ENCODE data around the gene DLX1.
A peak's percentile ranks its signal among the peaks of the same experiment; 100 is the strongest.

DLX1 gene

DNA sequence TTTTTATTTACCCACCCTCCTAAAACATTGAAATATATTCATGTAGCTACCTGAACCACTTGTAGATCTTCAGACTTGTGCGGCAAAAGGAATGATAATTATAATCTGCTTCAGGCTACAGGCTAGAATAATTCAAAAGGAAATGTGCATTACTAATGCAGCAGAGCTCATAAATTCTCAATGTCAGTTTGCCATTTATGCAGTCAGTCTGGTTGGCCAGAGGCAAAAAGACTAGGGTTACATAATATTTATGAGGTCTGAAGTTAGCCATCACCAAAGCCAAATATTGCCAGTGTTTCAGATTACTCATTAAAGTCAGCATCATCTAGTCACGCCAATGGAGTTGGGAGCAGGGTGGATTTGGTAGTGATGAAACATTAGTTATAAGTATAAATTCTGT is 46.7 kb upstream of the DLX1 start (continued):
- TF ChIP-seq ZNF692 (tag by site-specific recombination; IDR thresholded peaks at IDR 0.05) (peak; percentile 61; the same call in 1 of the 2 replicates), TCF7L2 (IDR thresholded peaks at IDR 0.05; ENCODE audit: borderline replicate concordance, low read depth, low read length) (0 out of 2 replicates have a peak, but pooled peaks have one; percentile 33), ZNF24 (tag by site-specific recombination; IDR thresholded peaks at IDR 0.05) (no peak; the same call in 1 of the 2 replicates), IKZF3 (tag by site-specific recombination; IDR thresholded peaks at IDR 0.05) (peak; percentile 89), HIC1 (tag by site-specific recombination; IDR thresholded peaks at IDR 0.05) (no peak), ZNF2 (tag by site-specific recombination; IDR thresholded peaks at IDR 0.05) (0 out of 2 replicates have a peak, but pooled peaks have one; percentile 19), ZXDB (tag by site-specific recombination; IDR thresholded peaks at IDR 0.05) (peak; percentile 34; the same call in 1 of the 2 replicates), ZBTB8A (tag by site-specific recombination; IDR thresholded peaks at IDR 0.05) (0 out of 2 replicates have a peak, but pooled peaks have one; percentile 28), ZNF549 (tag by site-specific recombination; IDR thresholded peaks at IDR 0.05) (no peak)
- TF ChIP-seq, protein P1, sequence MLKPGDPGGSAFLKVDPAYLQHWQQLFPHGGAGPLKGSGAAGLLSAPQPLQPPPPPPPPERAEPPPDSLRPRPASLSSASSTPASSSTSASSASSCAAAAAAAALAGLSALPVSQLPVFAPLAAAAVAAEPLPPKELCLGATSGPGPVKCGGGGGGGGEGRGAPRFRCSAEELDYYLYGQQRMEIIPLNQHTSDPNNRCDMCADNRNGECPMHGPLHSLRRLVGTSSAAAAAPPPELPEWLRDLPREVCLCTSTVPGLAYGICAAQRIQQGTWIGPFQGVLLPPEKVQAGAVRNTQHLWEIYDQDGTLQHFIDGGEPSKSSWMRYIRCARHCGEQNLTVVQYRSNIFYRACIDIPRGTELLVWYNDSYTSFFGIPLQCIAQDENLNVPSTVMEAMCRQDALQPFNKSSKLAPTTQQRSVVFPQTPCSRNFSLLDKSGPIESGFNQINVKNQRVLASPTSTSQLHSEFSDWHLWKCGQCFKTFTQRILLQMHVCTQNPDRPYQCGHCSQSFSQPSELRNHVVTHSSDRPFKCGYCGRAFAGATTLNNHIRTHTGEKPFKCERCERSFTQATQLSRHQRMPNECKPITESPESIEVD (tag by site-specific recombination; IDR thresholded peaks at IDR 0.05) = peak; percentile 90

DNA sequence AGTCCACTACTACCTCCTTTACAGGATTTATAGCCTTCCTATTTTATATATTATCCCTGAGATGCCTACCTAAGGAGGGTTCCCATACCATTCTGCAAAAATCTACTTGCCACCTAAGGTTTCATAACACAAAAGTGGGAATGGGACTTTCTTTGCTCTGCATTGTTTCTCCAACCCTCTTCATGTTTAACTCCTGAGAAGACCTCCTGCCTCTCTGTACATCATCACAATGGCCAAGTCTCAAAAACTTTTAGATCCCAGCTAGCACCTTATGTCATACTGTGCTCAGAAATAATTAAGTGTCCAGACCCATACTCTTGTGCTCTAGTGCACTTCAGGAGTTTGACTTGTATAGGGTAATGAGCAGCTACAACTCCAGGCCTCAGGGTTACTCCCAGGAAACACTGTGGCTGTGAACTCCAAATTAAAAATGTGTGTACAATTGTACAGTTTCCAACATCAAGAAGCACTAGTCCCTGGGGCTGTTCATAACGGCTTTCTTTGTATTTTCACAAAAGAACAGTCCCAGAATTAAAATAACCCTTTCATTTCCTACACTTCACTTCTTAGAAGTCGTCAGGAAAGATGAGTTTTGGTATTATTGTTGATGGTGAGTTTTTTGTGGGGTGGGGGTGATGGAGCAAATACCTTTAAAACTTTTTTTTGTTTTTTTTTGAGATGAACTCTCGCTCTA is 46.1 kb upstream of the DLX1 start:
- ChIA-PET POLR2A (interaction anchor here (0.6 to 2.6 kb wide), 3 partner anchors 8 to 63 kb away, joined by 3 to 17 read pairs (median 6); partner anchors contain the start of gene DLX2), CTCF (interaction anchor here (0.5 to 1.5 kb wide), 3 partner anchors 17 to 71 kb away, joined by 3 to 4 read pairs (median 3); no protein-coding TSS in a partner anchor)
- no peaks in the 10 kb centered on the region for H3K36me3 ChIP-seq (ENCODE audit: control insufficient read depth in 2 of 2, insufficient read depth in 1 of 2, low read length in 2 of 2)
- peaks cover 11% of the 10 kb centered on the region for H3K4me1 ChIP-seq (ENCODE audit: control insufficient read depth, insufficient read depth, low read length)
- H3K4me3 ChIP-seq (ENCODE audit: low read depth, low read length) = no peak overlapping the region
- peak overlapping the region; percentile 53 for H3K27ac ChIP-seq (ENCODE audit: extremely low read depth, low read depth, low read length)
- H3K9me3 ChIP-seq (ENCODE audit: control insufficient read depth, insufficient read depth, low read depth, low read length) = no peaks in the 10 kb centered on the region
- TF ChIP-seq ZNF274 (IDR thresholded peaks at IDR 0.05; ENCODE audit: low read length) (no peak), ZNF274 (tag by site-specific recombination; IDR thresholded peaks at IDR 0.05; ENCODE audit: borderline replicate concordance) (no peak), SP7 (tag by site-specific recombination; IDR thresholded peaks at IDR 0.05) (0 out of 2 replicates have a peak, but pooled peaks have one; percentile 24), ZNF18 (tag by site-specific recombination; IDR thresholded peaks at IDR 0.05) (no peak), ZNF677 (tag by site-specific recombination; IDR thresholded peaks at IDR 0.05) (peak; percentile 91), ZNF324 (tag by site-specific recombination; IDR thresholded peaks at IDR 0.05) (peak; percentile 0; the same call in 1 of the 2 replicates), ZBTB44 (tag by site-specific recombination; IDR thresholded peaks at IDR 0.05) (no peak), ZNF600 (tag by site-specific recombination; IDR thresholded peaks at IDR 0.05) (peak; percentile 54; the same call in 1 of the 2 replicates), PRDM10 (tag by site-specific recombination; IDR thresholded peaks at IDR 0.05) (peak; percentile 87)
- TF ChIP-seq, protein P2, sequence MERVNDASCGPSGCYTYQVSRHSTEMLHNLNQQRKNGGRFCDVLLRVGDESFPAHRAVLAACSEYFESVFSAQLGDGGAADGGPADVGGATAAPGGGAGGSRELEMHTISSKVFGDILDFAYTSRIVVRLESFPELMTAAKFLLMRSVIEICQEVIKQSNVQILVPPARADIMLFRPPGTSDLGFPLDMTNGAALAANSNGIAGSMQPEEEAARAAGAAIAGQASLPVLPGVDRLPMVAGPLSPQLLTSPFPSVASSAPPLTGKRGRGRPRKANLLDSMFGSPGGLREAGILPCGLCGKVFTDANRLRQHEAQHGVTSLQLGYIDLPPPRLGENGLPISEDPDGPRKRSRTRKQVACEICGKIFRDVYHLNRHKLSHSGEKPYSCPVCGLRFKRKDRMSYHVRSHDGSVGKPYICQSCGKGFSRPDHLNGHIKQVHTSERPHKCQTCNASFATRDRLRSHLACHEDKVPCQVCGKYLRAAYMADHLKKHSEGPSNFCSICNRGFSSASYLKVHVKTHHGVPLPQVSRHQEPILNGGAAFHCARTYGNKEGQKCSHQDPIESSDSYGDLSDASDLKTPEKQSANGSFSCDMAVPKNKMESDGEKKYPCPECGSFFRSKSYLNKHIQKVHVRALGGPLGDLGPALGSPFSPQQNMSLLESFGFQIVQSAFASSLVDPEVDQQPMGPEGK (tag by site-specific recombination; IDR thresholded peaks at IDR 0.05) = no peak; the same call in 1 of the 2 replicates
